ENCODE data around the gene BCAS1. TPM values are rescaled to one million over a fixed set of nuclear protein-coding genes. Genes with fewer than 3 reads are reported as not detected.

Gene BCAS1
- total RNA-seq, 1 experiment from 2014 or later: 0.17 TPM

DNA sequence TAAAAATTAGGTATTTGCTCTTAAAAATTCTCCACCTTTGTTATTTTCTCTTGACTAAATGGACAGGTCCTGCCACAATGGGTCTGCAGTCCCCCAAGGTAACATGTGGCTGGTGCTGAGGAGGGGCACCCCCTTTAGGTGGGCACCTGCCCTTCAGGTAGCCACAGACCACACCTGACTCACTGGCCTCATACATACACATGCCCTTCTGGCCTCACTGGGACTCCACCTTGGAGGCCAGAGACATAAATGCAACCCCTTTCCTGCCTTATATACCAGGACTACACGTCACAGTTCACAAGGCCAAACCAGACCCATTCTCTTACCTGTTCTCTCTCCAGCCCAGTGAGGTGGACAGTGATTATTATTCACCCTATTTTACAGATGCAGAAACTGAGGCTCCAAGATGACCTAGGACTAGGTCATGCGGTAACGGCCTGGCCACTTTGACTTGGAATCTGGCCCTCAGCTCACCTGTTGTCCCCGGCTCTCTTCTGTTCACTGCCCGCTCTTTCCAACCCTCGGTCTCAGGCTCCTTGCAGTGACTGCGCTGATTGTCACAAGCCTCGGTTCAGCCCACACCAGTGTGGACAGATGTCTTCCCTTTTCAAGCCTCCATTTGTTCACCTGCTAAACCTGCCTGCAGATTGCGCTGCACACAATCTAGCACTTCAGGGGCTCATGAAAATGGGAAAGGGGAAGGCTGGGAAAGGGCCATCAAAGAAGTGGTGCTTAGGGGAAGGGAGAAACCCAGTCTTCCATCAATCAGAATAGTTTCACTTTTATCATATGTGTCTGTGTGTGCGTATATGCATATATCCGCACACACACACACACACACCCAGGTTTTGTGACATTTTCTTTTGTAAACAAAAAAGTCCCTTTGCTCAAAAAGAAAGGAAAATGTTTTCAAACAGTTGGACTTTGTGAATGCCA is 121.7 kb downstream of the BCAS1 start (continued):
- TF ChIP-seq, protein P1, sequence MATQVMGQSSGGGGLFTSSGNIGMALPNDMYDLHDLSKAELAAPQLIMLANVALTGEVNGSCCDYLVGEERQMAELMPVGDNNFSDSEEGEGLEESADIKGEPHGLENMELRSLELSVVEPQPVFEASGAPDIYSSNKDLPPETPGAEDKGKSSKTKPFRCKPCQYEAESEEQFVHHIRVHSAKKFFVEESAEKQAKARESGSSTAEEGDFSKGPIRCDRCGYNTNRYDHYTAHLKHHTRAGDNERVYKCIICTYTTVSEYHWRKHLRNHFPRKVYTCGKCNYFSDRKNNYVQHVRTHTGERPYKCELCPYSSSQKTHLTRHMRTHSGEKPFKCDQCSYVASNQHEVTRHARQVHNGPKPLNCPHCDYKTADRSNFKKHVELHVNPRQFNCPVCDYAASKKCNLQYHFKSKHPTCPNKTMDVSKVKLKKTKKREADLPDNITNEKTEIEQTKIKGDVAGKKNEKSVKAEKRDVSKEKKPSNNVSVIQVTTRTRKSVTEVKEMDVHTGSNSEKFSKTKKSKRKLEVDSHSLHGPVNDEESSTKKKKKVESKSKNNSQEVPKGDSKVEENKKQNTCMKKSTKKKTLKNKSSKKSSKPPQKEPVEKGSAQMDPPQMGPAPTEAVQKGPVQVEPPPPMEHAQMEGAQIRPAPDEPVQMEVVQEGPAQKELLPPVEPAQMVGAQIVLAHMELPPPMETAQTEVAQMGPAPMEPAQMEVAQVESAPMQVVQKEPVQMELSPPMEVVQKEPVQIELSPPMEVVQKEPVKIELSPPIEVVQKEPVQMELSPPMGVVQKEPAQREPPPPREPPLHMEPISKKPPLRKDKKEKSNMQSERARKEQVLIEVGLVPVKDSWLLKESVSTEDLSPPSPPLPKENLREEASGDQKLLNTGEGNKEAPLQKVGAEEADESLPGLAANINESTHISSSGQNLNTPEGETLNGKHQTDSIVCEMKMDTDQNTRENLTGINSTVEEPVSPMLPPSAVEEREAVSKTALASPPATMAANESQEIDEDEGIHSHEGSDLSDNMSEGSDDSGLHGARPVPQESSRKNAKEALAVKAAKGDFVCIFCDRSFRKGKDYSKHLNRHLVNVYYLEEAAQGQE (IDR thresholded peaks at IDR 0.05; ENCODE audit: low read depth): no peak
- TF ChIP-seq, protein P2, sequence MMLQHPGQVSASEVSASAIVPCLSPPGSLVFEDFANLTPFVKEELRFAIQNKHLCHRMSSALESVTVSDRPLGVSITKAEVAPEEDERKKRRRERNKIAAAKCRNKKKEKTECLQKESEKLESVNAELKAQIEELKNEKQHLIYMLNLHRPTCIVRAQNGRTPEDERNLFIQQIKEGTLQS (IDR thresholded peaks at IDR 0.05): no peak
- no peak for TF ChIP-seq SIN3A (IDR thresholded peaks at IDR 0.05; ENCODE audit: low read depth)
- no peak for TF ChIP-seq CTCF (IDR thresholded peaks at IDR 0.05 in 2 of 3, conservative IDR thresholded peaks at IDR 0.05 in 1 of 3; ENCODE audit: borderline replicate concordance in 1 of 3, insufficient read depth in 1 of 3, low read depth in 2 of 3, low read length in 2 of 3)
